GM21390 (cell line): ENCODE data around the gene AKR7A3.
"Not testable (repeated sequence)": the region's sequence is repeated elsewhere in the genome, so short reads cannot be mapped to it uniquely, and the experiment has no call there.

Source experiments
- ATAC-seq: cut with Tn5 transposase; IDR thresholded peaks from one replicate; pipeline ENCODE4 v1.9.1; 2021; ENCODE audit not compliant: unreplicated experiment

Gene AKR7A3

DNA sequence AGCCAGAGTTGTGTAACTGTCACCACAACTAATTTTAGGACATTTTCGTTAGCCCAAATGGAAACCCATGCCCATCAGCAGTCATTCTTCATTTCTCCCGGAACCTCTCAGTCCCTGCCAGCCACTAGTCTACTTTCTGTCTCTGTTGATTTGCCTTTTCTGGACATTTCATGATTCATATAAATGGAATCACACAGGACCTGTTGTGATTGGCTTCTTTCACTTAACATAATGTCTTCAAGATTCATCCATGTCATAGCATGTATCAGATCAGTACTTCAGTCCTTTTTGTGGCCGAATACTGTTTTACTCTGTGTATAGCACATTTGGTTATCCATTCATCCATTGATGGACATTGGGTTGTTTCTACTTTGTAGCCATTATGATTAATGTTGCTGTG, 30.6 kb upstream of the AKR7A3 start:
- ATAC-seq = no peak

DNA sequence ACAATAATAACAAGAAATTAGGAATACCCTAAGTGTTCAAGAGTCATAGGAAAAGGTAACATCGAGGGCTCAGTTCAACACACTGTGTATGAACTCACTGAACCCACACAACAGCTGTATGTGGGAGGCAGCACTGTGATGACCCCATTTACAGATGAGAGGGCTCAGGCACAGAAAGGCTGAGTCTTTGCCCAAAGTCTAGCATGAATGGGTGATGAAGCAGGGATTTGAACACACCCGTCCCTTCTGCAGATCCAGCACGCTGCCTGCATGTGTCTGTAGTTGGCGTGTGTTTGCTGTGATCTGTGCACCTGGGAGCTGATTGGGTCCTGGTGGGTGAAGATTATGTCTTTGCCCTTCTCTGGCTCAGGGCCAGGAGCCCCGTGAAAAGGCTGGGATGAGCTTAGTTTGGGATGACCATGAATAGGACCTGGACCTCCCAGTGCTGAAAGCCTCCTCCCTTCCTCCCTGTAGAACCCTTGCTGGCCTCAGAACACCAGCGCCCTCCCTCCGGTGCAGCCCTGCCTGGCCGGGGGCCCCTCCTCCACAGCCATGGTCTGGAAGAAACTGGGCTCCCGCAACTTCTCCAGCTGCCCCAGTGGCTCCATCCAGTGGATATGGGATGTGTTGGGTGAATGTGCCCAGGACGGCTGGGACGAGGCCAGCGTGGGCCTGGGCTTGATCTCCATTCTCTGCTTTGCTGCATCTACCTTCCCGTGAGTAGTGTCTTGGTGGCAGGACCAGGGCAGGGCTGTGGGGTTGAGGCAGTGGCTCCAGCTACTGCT, 28.7 kb upstream of the AKR7A3 start:
- ATAC-seq = no peak

- no peak for ATAC-seq
Measured at GRCh38 chr1:19315378-19316198, 27.0 kb upstream of the AKR7A3 start.

DNA sequence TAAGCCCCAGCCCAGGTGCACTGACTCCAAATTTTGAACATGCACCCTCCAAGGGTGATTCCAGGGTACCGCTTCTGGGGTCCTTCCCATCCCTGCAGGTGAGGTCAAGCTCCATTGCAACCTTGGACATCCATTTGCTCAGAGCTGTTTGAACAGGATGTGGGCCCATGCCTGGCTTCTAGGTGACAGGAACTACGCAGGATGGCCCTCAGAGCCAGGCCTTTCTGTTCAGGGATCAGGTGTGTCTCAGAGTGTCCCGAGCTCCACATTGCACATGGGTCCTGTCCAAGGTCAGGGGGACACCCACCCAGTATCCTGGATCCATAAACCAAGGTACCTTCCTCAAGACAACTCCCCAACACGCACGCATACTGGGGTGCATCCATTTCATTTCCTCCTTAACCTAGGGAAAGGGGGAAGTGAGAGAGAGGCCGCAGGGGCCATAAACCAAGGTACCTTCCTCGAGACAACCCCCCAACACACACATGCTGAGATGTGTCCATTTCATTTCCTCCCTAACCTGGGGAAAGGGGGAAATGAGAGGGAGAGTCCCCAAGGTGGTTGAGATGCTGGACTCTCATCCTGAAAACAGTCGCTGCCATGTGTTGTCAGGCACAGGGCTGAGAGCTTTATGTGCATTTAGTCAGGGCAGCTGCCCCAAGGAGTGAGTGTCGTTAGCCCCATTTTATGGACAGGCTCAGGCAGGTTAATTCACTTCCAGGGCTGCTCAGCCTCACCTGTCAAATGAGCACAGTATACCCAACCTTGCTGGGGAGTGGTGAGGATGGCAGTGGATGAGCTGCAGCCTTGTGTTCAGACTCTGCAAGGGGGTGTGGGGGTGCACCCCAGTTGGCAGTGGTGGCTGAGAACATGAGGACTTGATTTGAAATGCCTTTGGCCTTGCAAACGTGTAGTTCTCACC, 25.7 kb upstream of the AKR7A3 start:
- ATAC-seq = no peak

DNA sequence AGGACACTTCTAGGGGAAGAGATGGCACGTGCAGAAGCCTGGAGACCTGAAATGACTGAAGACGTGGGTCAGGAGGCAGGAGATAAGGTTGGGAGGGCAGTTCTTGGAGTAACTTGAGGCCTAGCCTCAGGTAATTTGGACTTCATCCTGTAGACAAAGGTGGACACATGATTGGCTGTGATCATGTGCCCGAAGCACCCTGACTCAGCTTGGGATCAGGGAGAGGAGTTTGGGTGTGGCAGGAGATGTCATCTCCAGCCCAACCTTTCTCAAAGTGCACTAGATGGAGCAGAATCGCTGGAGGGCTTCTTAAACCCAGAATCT, 25.0 kb upstream of the AKR7A3 start:
- ATAC-seq = no peak

DNA sequence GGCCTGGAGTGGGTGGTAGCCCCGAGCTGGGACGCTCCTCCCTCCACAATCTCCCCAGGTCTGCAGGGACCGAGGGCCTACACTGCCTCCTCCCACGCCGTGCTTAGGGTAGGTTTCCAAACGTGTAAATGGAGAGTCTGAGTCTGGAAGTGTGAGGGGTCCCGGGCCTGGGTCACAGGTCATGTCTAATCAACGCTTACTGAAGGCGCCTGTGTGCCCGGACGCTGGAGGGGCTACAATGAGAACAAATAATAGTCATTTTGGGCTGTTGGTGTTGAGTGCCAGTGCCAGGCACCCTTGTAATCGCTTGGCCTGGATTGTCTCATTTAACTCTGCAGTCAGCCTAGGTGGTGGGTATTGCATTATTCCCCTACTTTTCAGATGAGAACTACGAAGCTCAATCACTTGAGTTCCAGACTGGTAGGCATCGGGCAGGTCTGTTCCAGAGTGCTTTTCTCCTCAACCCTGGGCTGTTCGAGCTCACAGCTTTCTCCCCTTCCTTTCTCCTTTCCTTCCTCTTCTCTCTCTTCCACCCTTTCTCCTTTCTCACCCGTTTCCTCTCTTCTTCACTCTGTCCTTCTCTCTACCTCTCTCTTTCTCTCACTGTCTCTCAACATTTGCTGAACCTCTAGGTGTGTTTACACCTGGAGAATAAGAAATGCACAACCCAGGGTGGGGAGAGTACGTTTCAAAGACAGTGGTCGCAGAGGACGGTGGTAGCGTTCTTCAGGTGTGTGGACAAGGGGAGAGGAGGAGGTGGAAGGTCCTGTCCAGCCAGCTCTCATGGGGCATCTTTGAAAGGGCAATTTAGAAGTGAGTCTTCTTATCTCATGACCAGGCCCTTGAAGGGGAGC, 24.4 kb upstream of the AKR7A3 start:
- peak; percentile 18 for ATAC-seq

DNA sequence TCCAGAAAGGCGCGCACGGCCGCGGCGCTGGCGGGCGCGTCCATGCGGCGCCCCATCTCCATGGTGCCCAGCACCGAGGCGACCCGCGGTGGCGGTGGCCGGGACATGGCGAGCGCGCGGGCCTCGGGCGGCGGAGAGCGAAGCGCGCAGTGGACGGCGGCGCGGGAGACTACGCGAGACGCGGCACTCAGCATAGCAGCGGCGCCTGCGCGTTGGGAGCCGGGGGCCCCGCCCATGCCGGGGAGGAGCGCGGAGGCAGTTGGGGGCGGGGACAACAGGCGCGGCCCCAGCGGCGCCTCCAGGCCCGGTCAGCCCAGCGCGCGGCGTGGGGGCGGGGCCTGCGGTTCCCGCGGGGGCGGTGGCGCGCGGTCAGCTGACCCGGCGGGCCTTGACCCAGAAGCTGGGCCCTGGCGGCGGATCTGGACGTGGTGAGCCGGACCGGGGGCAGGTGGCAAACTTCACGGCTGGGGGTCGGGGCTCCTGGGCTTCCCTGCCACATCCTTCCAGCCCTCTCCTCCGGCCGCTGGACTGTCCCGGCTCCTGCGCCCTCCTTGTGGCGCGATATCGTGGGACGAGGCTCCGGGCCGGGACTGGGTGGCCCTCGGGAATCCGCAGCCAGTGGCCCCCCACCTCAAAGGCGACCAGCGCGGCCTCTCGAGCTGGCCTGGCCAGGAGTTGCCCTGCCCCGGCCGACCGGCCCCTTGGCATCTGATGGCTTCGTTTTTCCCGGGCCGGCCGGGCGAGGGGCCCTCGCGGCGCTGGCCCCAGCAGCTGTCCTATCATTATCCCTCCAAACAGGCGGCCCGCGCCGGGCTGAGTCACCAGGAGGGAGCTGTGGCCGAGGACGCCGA, 23.6 kb upstream of the AKR7A3 start, which contains the start of the genes AKR7A2 and SLC66A1:
Gene AKR7A2, minus strand, starts transcription at position 214 of the 851 bp plus-strand sequence. Its CDS starts 20 bp downstream, at position 194.
Gene SLC66A1, plus strand, starts transcription at position 396 of the 851 bp plus-strand sequence. CDS start 5,352 bp downstream, outside the sequence.
- peak; percentile 61 for ATAC-seq

- ATAC-seq = peak; percentile 7
Measured at GRCh38 chr1:19311503-19311930, 22.9 kb upstream of the AKR7A3 start.

- ATAC-seq = no peak
Measured at GRCh38 chr1:19310720-19311502, 22.3 kb upstream of the AKR7A3 start.

DNA sequence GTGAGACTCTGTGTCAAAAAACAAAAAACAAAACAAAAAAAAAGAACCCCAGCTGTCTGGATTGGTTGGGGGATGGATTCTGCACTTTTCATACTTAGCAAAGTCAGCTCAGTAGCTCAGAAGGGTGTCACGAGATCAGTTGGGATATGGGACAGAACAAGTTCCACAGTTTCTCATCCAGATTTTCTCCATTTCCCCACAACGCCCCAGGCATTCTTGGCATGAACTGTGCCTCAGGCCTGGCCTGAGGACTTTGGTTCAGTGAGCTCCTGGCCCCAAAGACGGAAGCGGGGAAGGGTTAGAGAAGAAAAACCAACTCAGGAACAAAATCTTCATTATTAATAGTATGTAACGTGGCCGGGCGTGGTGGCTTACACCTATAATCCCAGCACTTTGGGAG, 21.5 kb upstream of the AKR7A3 start:
- ATAC-seq = no peak

DNA sequence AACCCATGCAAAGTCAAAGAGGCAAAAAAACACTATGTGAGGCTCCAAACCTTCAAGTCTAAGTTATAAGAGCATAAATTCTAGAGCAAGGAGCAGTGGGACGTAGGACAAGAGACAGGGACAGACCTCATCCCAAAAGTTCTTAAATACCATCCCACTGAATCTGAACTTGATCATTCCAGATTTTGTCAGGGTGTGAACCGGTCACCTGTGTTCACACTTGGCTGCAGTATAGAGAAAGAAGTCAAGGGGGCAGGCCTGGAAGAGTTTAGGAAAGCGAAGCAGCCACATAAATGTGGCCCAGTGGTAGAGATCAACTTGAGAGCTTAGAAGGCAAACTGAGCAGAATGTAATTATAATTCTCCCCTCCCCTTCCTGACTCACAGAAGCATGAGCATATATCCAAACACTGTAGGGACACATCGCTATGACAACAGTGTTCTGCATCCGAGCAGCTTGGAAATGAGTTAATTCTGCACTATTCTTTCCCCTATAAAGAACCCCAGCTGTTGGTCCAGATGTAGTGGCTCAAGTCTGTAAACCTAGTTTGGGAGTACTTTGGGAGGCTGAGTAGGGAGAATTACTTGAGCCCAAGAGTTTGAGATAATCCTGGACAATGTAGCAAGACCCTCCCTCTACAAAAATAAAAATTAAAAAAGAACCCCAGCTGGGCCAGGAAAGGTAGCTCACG, 20.7 kb upstream of the AKR7A3 start:
- ATAC-seq = no peak

- ATAC-seq = no peak
Measured at GRCh38 chr1:19308509-19308907, 19.9 kb upstream of the AKR7A3 start.

DNA sequence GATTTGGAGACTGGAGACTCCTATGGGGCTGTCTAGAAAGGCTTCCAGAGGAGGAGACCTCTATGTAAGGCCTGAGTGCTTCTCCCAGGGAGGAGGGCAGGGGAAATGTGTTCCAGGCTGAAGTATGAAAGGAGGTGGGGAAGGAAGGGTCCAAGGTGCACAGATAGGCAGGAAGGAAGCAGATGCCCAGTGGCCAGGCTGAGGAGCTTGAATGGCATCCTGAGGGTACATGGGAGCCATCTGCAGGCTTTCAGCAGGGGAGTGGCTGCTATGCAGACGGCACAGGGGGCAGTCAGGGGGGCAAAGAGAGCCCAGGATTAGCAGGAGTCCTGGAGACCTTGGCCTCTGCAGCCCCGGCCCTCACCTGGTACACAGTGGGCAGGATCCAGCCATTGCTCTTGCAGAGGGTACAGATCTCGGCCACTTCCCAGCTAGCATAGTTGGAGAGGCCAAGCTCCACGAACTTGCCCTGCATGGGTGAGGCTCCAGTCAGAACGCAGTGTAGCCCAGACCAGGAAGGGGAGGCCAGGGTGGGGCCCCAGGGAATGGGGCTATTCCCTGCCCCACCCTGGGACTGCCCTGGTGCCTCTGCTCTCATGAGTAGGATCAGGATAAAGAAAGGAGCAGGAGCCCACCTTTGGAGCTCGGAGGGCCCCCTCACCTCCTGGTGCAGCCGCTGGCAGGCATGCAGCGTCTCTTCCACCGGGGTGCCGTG, 19.4 kb upstream of the AKR7A3 start:
- ATAC-seq = no peak

GRCh38 chr1:19306941-19307340, 18.4 kb upstream of the AKR7A3 start:
- ATAC-seq = no peak

- no peak for ATAC-seq
Measured at GRCh38 chr1:19305880-19306279, 17.3 kb upstream of the AKR7A3 start.

- not testable (repeated sequence) for ATAC-seq
Measured at GRCh38 chr1:19304081-19304480, 15.5 kb upstream of the AKR7A3 start.

- no peak for ATAC-seq
Measured at GRCh38 chr1:19300211-19300610, 11.6 kb upstream of the AKR7A3 start.
